Osteoblast (primary cell): ENCODE data around the gene PPP1R13B. TPM values are rescaled to one million over a fixed set of nuclear protein-coding genes. Genes with fewer than 3 reads are reported as not detected.
"Not testable (repeated sequence)": the region's sequence is repeated elsewhere in the genome, so short reads cannot be mapped to it uniquely, and the experiment has no call there.

Experiments used
- DNase-seq: peaks from one replicate; pipeline ENCODE4 v3.0.0; 2011; ENCODE audit warnings: low spot score, mixed read lengths; ENCODE audit not compliant: insufficient read length; ENCODE audit errors: missing footprints
- H2AFZ ChIP-seq: 2 replicates; pipeline ENCODE4 v1.6.0; 2011; ENCODE audit warnings: mild to moderate bottlenecking, low read length
- H3K27ac ChIP-seq: 2 replicates; pipeline ENCODE4 v1.5.1; 2011; ENCODE audit warnings: mild to moderate bottlenecking, low read depth, low read length, moderate library complexity
- H3K27me3 ChIP-seq: 2 replicates; pipeline ENCODE4 v1.6.0; 2012; ENCODE audit warnings: mild to moderate bottlenecking, control low read depth, inconsistent platforms, low read length, moderate library complexity; ENCODE audit not compliant: insufficient read depth
- H3K36me3 ChIP-seq: 2 replicates; pipeline ENCODE4 v1.5.1; 2011; ENCODE audit warnings: mild to moderate bottlenecking, low read length, control low read depth, moderate library complexity; ENCODE audit not compliant: insufficient read depth
- H3K4me1 ChIP-seq: 2 replicates; pipeline ENCODE4 v1.5.1; 2011; ENCODE audit warnings: mild to moderate bottlenecking, low read length, control low read depth, moderate library complexity; ENCODE audit not compliant: insufficient read depth
- H3K4me2 ChIP-seq: 2 replicates; pipeline ENCODE4 v1.6.0; 2011; ENCODE audit warnings: mild to moderate bottlenecking, low read length; ENCODE audit not compliant: insufficient read depth
- H3K4me3 ChIP-seq: fragments of 200-600 bp; sonication (generic); 3 replicates; pipeline ENCODE4 v1.5.1; 2012; ENCODE audit warnings: mild to moderate bottlenecking, low read length, inconsistent platforms; ENCODE audit not compliant: insufficient read depth
- H3K79me2 ChIP-seq: 2 replicates; pipeline ENCODE4 v1.6.0; 2012; ENCODE audit warnings: mild to moderate bottlenecking, low read length, control low read depth, inconsistent platforms; ENCODE audit not compliant: insufficient read depth
- H3K9me3 ChIP-seq: 2 replicates; pipeline ENCODE4 v1.5.1; 2011; ENCODE audit warnings: low read depth, low read length, control low read depth
- H4K20me1 ChIP-seq: 2 replicates; pipeline ENCODE4 v1.6.0; 2012; ENCODE audit warnings: mild to moderate bottlenecking, low read length, control low read depth; ENCODE audit not compliant: insufficient read depth
- total RNA-seq: library from RNA; depleted of rRNA; stranded (reverse); fragments of >200 nt; gene quantifications from 2 replicates; pipeline ENCODE4 v1.2.3, GENCODE V29; 2012
- TF ChIP-seq, protein P1 (sequence below): IDR thresholded peaks from 2 replicates; pipeline ENCODE4 v1.5.1; 2011; ENCODE audit warnings: mild to moderate bottlenecking, low read depth, low read length, moderate library complexity; ENCODE audit errors: extremely low read depth

PPP1R13B gene
- total RNA-seq, 1 donor = 3.3 TPM

GRCh38 chr14:103788086-103788485 lies 59.3 kb downstream of the PPP1R13B start:
- Histone ChIP-seq H4K20me1 (no peaks in the 10 kb centered on the region), H3K9me3 (no peaks in the 10 kb centered on the region), H3K4me1 (no peaks in the 10 kb centered on the region), H3K4me3 (no peak overlapping the region), H2AFZ (no peak overlapping the region), H3K79me2 (no peaks in the 10 kb centered on the region), H3K36me3 (no peaks in the 10 kb centered on the region), H3K27me3 (no peaks in the 10 kb centered on the region), H3K27ac (no peak overlapping the region), H3K4me2 (no peak overlapping the region)
- TF ChIP-seq, protein P1, sequence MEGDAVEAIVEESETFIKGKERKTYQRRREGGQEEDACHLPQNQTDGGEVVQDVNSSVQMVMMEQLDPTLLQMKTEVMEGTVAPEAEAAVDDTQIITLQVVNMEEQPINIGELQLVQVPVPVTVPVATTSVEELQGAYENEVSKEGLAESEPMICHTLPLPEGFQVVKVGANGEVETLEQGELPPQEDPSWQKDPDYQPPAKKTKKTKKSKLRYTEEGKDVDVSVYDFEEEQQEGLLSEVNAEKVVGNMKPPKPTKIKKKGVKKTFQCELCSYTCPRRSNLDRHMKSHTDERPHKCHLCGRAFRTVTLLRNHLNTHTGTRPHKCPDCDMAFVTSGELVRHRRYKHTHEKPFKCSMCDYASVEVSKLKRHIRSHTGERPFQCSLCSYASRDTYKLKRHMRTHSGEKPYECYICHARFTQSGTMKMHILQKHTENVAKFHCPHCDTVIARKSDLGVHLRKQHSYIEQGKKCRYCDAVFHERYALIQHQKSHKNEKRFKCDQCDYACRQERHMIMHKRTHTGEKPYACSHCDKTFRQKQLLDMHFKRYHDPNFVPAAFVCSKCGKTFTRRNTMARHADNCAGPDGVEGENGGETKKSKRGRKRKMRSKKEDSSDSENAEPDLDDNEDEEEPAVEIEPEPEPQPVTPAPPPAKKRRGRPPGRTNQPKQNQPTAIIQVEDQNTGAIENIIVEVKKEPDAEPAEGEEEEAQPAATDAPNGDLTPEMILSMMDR = no peak
- no peak for DNase-seq

- no peaks in the 10 kb centered on the region for H3K79me2 ChIP-seq
- no peak for DNase-seq
- H3K4me2 ChIP-seq = no peak overlapping the region
- no peaks in the 10 kb centered on the region for H3K9me3 ChIP-seq
- no peak overlapping the region for H3K27ac ChIP-seq
- H3K4me3 ChIP-seq = no peak overlapping the region
- TF ChIP-seq, protein P1 = no peak
- no peaks in the 10 kb centered on the region for H4K20me1 ChIP-seq
- H3K4me1 ChIP-seq = no peaks in the 10 kb centered on the region
- no peak overlapping the region for H2AFZ ChIP-seq
- H3K27me3 ChIP-seq = no peaks in the 10 kb centered on the region
- peaks cover 4% of the 10 kb centered on the region for H3K36me3 ChIP-seq
Observed at GRCh38 chr14:103782376-103782775, 65.0 kb downstream of the PPP1R13B start.

DNA sequence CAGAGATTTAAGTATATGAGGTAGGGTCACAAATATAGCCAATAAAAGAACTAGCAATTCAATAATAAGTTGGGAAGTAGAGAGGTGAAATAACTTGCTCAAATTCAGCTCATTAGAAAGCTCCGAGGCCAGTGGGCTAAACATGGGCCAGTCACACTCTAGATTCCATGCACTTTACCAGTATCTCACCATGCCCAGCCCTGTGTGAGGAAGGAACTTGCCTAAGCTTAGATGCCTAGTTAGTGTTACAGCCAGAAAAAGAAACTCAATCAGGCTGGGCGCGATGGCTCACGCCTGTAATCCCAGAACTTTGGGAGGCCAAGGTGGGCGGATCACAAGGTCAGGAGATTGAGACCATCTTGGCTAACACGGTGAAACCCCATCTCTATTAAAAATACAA lies 71.1 kb downstream of the PPP1R13B start:
- not testable (repeated sequence) for H3K4me2 ChIP-seq, H3K27ac ChIP-seq, H3K79me2 ChIP-seq, DNase-seq, H3K9me3 ChIP-seq, H3K36me3 ChIP-seq, H3K4me3 ChIP-seq, H4K20me1 ChIP-seq, H2AFZ ChIP-seq, H3K27me3 ChIP-seq, H3K4me1 ChIP-seq

DNA sequence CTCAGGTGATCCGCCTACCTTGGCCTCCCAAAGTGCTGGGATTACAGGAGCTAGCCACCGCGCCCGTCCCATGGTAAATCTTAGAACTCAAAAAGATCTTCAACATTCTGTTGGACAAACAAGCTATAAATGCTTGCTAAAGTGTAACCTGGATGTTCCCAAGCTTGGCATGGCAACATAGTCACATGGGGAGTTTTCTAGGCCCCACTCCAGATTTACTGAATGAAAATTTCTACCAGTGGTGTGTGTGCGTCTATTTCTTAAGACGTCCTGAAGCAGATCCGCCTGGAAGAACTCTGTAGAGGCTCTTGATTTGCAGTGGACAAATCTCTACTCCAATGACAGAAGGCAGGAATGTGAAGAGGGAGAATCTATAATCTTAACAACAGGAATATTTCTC lies 71.9 kb downstream of the PPP1R13B start:
- Histone ChIP-seq H2AFZ (no peak overlapping the region), H3K4me2 (no peak overlapping the region), H4K20me1 (no peaks in the 10 kb centered on the region), H3K27me3 (no peaks in the 10 kb centered on the region), H3K36me3 (peaks cover 4% of the 10 kb centered on the region), H3K4me1 (no peaks in the 10 kb centered on the region), H3K9me3 (no peaks in the 10 kb centered on the region), H3K4me3 (no peak overlapping the region), H3K79me2 (no peaks in the 10 kb centered on the region), H3K27ac (no peak overlapping the region)
- TF ChIP-seq, protein P1 = no peak
- DNase-seq = no peak

GRCh38 chr14:103773521-103773920 lies 73.9 kb downstream of the PPP1R13B start:
- DNase-seq = no peak
- no peaks in the 10 kb centered on the region for H4K20me1 ChIP-seq

More at GRCh38 chr14:103773521-103773920, 73.9 kb downstream of the PPP1R13B start:
- H3K9me3 ChIP-seq = no peaks in the 10 kb centered on the region
- H3K36me3 ChIP-seq = peaks cover 2% of the 10 kb centered on the region
- no peak overlapping the region for H3K4me2 ChIP-seq
- H2AFZ ChIP-seq = no peak overlapping the region
- TF ChIP-seq, protein P1 = no peak
- no peak overlapping the region for H3K4me3 ChIP-seq
- H3K4me1 ChIP-seq = no peaks in the 10 kb centered on the region
- H3K79me2 ChIP-seq = no peaks in the 10 kb centered on the region
- H3K27ac ChIP-seq = no peak overlapping the region
- H3K27me3 ChIP-seq = no peaks in the 10 kb centered on the region
